ENCODE results near the gene ITPK1. TPM values are rescaled to one million over a fixed set of nuclear protein-coding genes. Genes with fewer than 3 reads are reported as not detected.

The ITPK1 gene
- total RNA-seq, 1 donor from 2014 or later, result 32.8 TPM

DNA sequence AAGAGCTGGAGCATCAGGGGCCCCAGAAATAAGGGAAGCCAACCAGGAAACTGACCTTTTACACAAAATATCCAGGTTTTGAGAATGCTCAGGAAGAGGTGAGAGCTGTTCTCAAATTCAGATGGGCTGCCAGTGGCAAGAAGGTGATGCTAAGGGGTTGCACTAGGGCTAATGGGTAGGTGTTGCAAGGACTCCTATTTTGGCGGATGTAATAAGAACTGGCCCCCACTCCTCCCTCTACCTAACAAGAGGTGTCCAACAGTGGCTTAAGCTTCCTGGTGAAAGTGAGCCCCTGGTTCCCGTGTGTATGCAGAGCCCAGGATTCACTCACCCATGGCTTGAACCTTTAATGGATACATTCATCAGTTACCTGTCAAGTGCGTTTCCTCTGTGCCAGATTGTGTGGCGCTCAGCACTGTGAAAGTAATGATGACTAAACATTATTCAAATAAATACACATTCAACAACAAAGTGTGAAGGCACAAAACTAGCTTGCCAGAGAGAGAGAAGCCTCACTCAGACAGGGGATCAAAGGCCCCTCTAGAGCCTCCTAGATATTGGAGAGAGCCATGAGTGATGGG, 193.5 kb downstream of the ITPK1 start:
- Mint-ChIP-seq H3K36me3 (ENCODE audit: unreplicated experiment) (no peaks in the 10 kb centered on the region), H3K9me3 (ENCODE audit: unreplicated experiment) (no peaks in the 10 kb centered on the region), H3K27me3 (ENCODE audit: unreplicated experiment) (peaks cover 36% of the 10 kb centered on the region), H3K27ac (ENCODE audit: unreplicated experiment) (no peak overlapping the region), H3K4me3 (ENCODE audit: unreplicated experiment) (peak overlapping the region; percentile 32), H3K4me1 (ENCODE audit: unreplicated experiment) (peaks cover 3% of the 10 kb centered on the region)
- DNase-seq (ENCODE audit: extremely low spot score, unreplicated experiment), result no peak
- TF ChIP-seq, protein P1, sequence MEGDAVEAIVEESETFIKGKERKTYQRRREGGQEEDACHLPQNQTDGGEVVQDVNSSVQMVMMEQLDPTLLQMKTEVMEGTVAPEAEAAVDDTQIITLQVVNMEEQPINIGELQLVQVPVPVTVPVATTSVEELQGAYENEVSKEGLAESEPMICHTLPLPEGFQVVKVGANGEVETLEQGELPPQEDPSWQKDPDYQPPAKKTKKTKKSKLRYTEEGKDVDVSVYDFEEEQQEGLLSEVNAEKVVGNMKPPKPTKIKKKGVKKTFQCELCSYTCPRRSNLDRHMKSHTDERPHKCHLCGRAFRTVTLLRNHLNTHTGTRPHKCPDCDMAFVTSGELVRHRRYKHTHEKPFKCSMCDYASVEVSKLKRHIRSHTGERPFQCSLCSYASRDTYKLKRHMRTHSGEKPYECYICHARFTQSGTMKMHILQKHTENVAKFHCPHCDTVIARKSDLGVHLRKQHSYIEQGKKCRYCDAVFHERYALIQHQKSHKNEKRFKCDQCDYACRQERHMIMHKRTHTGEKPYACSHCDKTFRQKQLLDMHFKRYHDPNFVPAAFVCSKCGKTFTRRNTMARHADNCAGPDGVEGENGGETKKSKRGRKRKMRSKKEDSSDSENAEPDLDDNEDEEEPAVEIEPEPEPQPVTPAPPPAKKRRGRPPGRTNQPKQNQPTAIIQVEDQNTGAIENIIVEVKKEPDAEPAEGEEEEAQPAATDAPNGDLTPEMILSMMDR (IDR thresholded peaks at IDR 0.05), result no peak

DNA sequence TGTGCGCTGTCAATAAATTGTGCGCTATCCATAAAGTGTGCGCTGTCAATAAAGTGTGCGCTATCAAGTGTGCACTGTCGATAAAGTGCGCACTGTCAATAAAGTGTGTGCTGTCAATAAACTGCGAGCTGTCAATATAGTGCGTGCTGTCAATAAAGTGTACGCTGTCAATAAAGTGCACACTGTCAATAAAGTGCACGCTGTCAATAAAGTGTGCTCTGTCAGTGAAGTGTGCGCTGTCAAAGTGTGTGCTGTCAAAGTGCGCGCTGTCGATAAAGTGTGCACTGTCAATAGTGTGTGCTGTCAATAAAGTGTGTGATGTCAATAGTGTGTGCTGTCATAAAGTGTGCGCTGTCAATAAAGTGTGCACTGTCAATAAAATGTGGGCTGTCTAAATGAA, 195.7 kb downstream of the ITPK1 start:
- H3K27ac Mint-ChIP-seq (ENCODE audit: unreplicated experiment), result no peak overlapping the region
- H3K4me3 Mint-ChIP-seq (ENCODE audit: unreplicated experiment), result no peak overlapping the region
- H3K27me3 Mint-ChIP-seq (ENCODE audit: unreplicated experiment), result peaks cover 26% of the 10 kb centered on the region
- no peaks in the 10 kb centered on the region for H3K36me3 Mint-ChIP-seq (ENCODE audit: unreplicated experiment)
- TF ChIP-seq, protein P1 (IDR thresholded peaks at IDR 0.05), result no peak
- peaks cover 3% of the 10 kb centered on the region for H3K4me1 Mint-ChIP-seq (ENCODE audit: unreplicated experiment)
- no peak for DNase-seq (ENCODE audit: extremely low spot score, unreplicated experiment)
- H3K9me3 Mint-ChIP-seq (ENCODE audit: unreplicated experiment), result no peaks in the 10 kb centered on the region

DNA sequence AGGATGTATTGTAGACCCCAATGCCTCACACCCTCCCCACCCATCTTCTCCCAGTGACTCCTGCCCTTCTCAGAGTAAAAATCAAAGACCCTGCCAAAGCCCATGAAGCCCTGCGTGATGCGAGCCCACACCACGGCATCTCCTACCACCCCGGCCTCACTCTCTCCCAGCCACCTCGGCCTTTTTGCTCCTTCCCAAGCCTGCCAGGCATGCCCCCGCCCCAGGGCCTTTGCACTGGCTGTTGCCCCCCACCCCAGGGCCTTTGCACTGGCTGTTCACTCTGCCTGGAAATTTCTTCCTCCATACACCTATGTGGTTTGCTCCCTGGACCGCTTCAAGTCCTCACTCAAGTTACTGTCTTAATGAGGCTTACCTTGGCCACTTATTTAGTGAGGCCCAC, 197.8 kb downstream of the ITPK1 start:
- Mint-ChIP-seq H3K4me3 (ENCODE audit: unreplicated experiment) (no peak overlapping the region), H3K27ac (ENCODE audit: unreplicated experiment) (no peak overlapping the region), H3K36me3 (ENCODE audit: unreplicated experiment) (no peaks in the 10 kb centered on the region), H3K27me3 (ENCODE audit: unreplicated experiment) (peaks cover 17% of the 10 kb centered on the region), H3K9me3 (ENCODE audit: unreplicated experiment) (no peaks in the 10 kb centered on the region), H3K4me1 (ENCODE audit: unreplicated experiment) (peaks cover 3% of the 10 kb centered on the region)
- TF ChIP-seq, protein P1 (IDR thresholded peaks at IDR 0.05), result no peak
- DNase-seq (ENCODE audit: extremely low spot score, unreplicated experiment), result no peak

DNA sequence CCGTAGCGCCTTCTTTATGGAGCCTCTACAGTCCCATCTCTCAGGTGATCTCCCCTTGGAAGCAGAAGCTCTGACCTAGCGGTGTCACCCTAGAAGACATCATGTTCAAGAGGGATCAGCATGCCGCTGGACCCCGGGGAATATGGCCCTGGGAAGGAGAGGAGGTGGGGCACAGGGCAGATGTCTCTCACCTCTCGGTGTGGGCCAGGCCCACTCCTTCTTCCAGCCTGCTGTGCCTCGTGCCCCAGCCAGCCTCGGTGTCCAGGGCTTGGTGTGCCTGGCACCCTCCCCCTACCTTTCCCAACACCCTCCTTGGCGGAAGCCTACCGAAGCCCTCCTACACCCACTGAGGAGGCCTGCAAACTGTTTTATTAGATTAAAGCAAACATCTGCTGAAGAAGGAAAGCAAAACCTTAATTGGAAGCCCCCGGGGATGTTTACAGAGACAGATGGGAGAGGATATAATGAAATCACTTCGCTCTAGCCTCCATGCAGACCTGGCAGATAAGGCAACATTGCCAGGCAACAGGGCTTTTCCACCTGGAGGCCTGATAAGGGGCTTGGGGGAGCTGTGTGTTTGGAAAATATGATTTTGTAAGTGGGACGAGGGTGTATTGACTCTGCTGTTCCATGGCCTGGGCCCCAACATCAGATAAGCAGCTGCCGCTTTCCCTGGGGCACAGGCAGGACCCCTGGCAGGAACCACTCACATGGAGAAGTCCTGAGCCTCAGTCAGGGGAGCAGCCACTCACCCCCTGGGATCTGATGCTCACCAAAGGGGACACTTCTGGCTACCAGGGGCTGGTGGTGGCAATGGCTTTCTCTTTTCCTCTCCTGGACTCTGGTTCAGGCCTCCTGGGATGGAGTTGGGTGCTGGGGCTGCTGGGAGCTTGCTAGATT, 198.4 kb downstream of the ITPK1 start:
- no peaks in the 10 kb centered on the region for H3K4me1 Mint-ChIP-seq (ENCODE audit: unreplicated experiment)
- H3K9me3 Mint-ChIP-seq (ENCODE audit: unreplicated experiment), result no peaks in the 10 kb centered on the region
- H3K4me3 Mint-ChIP-seq (ENCODE audit: unreplicated experiment), result no peak overlapping the region
- no peak overlapping the region for H3K27ac Mint-ChIP-seq (ENCODE audit: unreplicated experiment)
- H3K27me3 Mint-ChIP-seq (ENCODE audit: unreplicated experiment), result peaks cover 13% of the 10 kb centered on the region
- no peaks in the 10 kb centered on the region for H3K36me3 Mint-ChIP-seq (ENCODE audit: unreplicated experiment)
- no peak for DNase-seq (ENCODE audit: extremely low spot score, unreplicated experiment)
- TF ChIP-seq, protein P1 (IDR thresholded peaks at IDR 0.05), result no peak

DNA sequence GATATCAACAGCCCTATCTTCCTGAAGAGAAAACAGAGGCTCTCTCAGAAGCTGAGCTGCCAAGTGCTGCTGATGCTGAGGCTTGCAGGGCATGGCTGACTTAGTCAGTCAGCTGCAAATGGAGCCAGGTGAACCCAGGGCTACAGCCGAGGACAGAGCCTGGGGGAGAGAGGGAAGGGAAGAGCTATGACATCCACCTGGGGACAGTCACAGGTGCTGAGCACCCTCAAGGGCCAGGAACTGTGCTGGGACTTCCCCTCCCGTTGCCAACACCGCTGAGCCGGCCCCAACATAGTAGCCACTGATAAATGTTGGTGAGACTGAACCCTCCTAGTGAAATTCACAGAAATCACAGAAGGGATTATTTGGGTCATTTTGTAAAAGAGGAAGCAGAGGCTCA, 199.5 kb downstream of the ITPK1 start:
- H3K9me3 Mint-ChIP-seq (ENCODE audit: unreplicated experiment), result no peaks in the 10 kb centered on the region
- TF ChIP-seq, protein P1 (IDR thresholded peaks at IDR 0.05), result no peak
- H3K36me3 Mint-ChIP-seq (ENCODE audit: unreplicated experiment), result no peaks in the 10 kb centered on the region
- no peak overlapping the region for H3K4me3 Mint-ChIP-seq (ENCODE audit: unreplicated experiment)
- peaks cover 4% of the 10 kb centered on the region for H3K27me3 Mint-ChIP-seq (ENCODE audit: unreplicated experiment)
- DNase-seq (ENCODE audit: extremely low spot score, unreplicated experiment), result no peak
- no peaks in the 10 kb centered on the region for H3K4me1 Mint-ChIP-seq (ENCODE audit: unreplicated experiment)
- H3K27ac Mint-ChIP-seq (ENCODE audit: unreplicated experiment), result no peak overlapping the region
